Measurements from ENCODE around the gene RHBDL1. TPM values are rescaled to one million over a fixed set of nuclear protein-coding genes. Genes with fewer than 3 reads are reported as not detected.

The RHBDL1 gene
- total and polyA plus RNA-seq, 2 of the 8 experiments (the other 6 are each of a cell fraction or from before 2014, with no cell fraction given): 4.0 to 8.1 TPM

- TF ChIP-seq, protein P1, sequence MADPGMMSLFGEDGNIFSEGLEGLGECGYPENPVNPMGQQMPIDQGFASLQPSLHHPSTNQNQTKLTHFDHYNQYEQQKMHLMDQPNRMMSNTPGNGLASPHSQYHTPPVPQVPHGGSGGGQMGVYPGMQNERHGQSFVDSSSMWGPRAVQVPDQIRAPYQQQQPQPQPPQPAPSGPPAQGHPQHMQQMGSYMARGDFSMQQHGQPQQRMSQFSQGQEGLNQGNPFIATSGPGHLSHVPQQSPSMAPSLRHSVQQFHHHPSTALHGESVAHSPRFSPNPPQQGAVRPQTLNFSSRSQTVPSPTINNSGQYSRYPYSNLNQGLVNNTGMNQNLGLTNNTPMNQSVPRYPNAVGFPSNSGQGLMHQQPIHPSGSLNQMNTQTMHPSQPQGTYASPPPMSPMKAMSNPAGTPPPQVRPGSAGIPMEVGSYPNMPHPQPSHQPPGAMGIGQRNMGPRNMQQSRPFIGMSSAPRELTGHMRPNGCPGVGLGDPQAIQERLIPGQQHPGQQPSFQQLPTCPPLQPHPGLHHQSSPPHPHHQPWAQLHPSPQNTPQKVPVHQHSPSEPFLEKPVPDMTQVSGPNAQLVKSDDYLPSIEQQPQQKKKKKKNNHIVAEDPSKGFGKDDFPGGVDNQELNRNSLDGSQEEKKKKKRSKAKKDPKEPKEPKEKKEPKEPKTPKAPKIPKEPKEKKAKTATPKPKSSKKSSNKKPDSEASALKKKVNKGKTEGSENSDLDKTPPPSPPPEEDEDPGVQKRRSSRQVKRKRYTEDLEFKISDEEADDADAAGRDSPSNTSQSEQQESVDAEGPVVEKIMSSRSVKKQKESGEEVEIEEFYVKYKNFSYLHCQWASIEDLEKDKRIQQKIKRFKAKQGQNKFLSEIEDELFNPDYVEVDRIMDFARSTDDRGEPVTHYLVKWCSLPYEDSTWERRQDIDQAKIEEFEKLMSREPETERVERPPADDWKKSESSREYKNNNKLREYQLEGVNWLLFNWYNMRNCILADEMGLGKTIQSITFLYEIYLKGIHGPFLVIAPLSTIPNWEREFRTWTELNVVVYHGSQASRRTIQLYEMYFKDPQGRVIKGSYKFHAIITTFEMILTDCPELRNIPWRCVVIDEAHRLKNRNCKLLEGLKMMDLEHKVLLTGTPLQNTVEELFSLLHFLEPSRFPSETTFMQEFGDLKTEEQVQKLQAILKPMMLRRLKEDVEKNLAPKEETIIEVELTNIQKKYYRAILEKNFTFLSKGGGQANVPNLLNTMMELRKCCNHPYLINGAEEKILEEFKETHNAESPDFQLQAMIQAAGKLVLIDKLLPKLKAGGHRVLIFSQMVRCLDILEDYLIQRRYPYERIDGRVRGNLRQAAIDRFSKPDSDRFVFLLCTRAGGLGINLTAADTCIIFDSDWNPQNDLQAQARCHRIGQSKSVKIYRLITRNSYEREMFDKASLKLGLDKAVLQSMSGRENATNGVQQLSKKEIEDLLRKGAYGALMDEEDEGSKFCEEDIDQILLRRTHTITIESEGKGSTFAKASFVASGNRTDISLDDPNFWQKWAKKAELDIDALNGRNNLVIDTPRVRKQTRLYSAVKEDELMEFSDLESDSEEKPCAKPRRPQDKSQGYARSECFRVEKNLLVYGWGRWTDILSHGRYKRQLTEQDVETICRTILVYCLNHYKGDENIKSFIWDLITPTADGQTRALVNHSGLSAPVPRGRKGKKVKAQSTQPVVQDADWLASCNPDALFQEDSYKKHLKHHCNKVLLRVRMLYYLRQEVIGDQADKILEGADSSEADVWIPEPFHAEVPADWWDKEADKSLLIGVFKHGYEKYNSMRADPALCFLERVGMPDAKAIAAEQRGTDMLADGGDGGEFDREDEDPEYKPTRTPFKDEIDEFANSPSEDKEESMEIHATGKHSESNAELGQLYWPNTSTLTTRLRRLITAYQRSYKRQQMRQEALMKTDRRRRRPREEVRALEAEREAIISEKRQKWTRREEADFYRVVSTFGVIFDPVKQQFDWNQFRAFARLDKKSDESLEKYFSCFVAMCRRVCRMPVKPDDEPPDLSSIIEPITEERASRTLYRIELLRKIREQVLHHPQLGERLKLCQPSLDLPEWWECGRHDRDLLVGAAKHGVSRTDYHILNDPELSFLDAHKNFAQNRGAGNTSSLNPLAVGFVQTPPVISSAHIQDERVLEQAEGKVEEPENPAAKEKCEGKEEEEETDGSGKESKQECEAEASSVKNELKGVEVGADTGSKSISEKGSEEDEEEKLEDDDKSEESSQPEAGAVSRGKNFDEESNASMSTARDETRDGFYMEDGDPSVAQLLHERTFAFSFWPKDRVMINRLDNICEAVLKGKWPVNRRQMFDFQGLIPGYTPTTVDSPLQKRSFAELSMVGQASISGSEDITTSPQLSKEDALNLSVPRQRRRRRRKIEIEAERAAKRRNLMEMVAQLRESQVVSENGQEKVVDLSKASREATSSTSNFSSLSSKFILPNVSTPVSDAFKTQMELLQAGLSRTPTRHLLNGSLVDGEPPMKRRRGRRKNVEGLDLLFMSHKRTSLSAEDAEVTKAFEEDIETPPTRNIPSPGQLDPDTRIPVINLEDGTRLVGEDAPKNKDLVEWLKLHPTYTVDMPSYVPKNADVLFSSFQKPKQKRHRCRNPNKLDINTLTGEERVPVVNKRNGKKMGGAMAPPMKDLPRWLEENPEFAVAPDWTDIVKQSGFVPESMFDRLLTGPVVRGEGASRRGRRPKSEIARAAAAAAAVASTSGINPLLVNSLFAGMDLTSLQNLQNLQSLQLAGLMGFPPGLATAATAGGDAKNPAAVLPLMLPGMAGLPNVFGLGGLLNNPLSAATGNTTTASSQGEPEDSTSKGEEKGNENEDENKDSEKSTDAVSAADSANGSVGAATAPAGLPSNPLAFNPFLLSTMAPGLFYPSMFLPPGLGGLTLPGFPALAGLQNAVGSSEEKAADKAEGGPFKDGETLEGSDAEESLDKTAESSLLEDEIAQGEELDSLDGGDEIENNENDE (IDR thresholded peaks at IDR 0.05; ENCODE audit: insufficient replicate concordance, low read length): no peak
- TF ChIP-seq POLR2AphosphoS5 (IDR thresholded peaks at IDR 0.05; ENCODE audit: low read depth, low read length) (no peak), ZNF274 (IDR thresholded peaks at IDR 0.05; ENCODE audit: borderline replicate concordance, extremely low read depth, low read length) (no peak), GABPA (IDR thresholded peaks at IDR 0.05; ENCODE audit: borderline replicate concordance, insufficient read depth, low read length) (no peak), ASH2L (IDR thresholded peaks at IDR 0.05; ENCODE audit: low read length) (no peak), POU5F1 (IDR thresholded peaks at IDR 0.05; ENCODE audit: low read depth, low read length) (no peak), TAF7 (optimal IDR thresholded peaks at IDR 0.05; ENCODE audit: borderline replicate concordance, low read depth, low read length) (no peak), SP2 (IDR thresholded peaks at IDR 0.05; ENCODE audit: low read length) (no peak), JUND (IDR thresholded peaks at IDR 0.05; ENCODE audit: low read length) (no peak), RXRA (IDR thresholded peaks at IDR 0.05; ENCODE audit: insufficient read depth, low read depth, low read length) (no peak), MAFK (IDR thresholded peaks at IDR 0.05; ENCODE audit: low read depth, low read length) (no peak)
These were observed 48.6 kb upstream of the RHBDL1 start (continued) for GRCh38 chr16:626787-627453.
